ENCODE measurements around the gene PTPRO. TPM values are rescaled to one million over a fixed set of nuclear protein-coding genes. Genes with fewer than 3 reads are reported as not detected.

The PTPRO gene
- total and polyA plus RNA-seq, 10 of the 15 experiments (the other 5 are each of a cell fraction or from before 2014, with no cell fraction given), result 1.2 to 5.3 (median 3.5) TPM

- no peak for TF ChIP-seq SIX5 (IDR thresholded peaks at IDR 0.05; ENCODE audit: low read depth, low read length, severe bottlenecking)
- TF ChIP-seq FOXM1 (IDR thresholded peaks at IDR 0.05; ENCODE audit: low read depth, low read length), result no peak
- TF ChIP-seq SP1 (IDR thresholded peaks at IDR 0.05; ENCODE audit: low read depth, low read length), result no peak
- TF ChIP-seq TAF1 (IDR thresholded peaks at IDR 0.05; ENCODE audit: borderline replicate concordance, low read depth, low read length), result no peak
- TF ChIP-seq SMARCA5 (IDR thresholded peaks at IDR 0.05), result no peak
These were observed 307.5 kb downstream of the PTPRO start (continued) for GRCh38 chr12:15629761-15630160.

- no TSS peak for BruUV-seq (replicated peaks)
- WGBS (ENCODE audit: insufficient coverage, insufficient replicate concordance, low lambda C conversion rate, missing lambda C conversion rate), result 91% methylated on average over 6 of the region's 6 CpGs
These were observed 308.9 kb downstream of the PTPRO start for GRCh38 chr12:15631007-15631715.

More at GRCh38 chr12:15631007-15631715, 308.9 kb downstream of the PTPRO start:
- H3K4me1 ChIP-seq (ENCODE audit: control insufficient read depth, insufficient read depth, low read length), result no peaks in the 10 kb centered on the region
- no peak overlapping the region for H2AFZ ChIP-seq (ENCODE audit: control insufficient read depth, low read depth, low read length)
- H3K9me3 ChIP-seq (replicated peaks; ENCODE audit: control insufficient read depth, insufficient read depth, low read length), result no peaks in the 10 kb centered on the region
- POLR2A ChIA-PET, result interaction anchor here (0.5 kb wide), 1 partner anchor 226 kb away, joined by 4 read pairs; no protein-coding TSS in a partner anchor
- no peak overlapping the region for H3K27ac ChIP-seq (ENCODE audit: control insufficient read depth, insufficient read depth)
- CTCF ChIA-PET, result no interaction called here
- no peaks in the 10 kb centered on the region for H4K20me1 ChIP-seq (ENCODE audit: control insufficient read depth, insufficient read depth)
- ATAC-seq (no peak), FAIRE-seq (no peak), DNase-seq (ENCODE audit: low read depth, low spot score) (no peak)
- no peak overlapping the region for H3K4me3 ChIP-seq
- H3K9ac ChIP-seq (ENCODE audit: control insufficient read depth, insufficient read depth, low read length), result no peak overlapping the region
- RAD21 ChIA-PET (ENCODE audit: unreplicated experiment), result interaction anchor here (1.8 to 2.4 kb wide), 3 partner anchors 57 to 102 kb away, joined by 5 to 9 read pairs (median 8); no protein-coding TSS in a partner anchor
- no peak for TF ChIP-seq ZSCAN29 (IDR thresholded peaks at IDR 0.05)
- TF ChIP-seq IRF3 (IDR thresholded peaks at IDR 0.05), result no peak
- SMC1A ChIA-PET (ENCODE audit: uncharacterized antibody, unreplicated experiment), result interaction anchor here (2.3 kb wide), 1 partner anchor 159 kb away, joined by 5 read pairs; the partner anchor contains the start of gene EPS8
- H3K4me2 ChIP-seq (ENCODE audit: control insufficient read depth, insufficient read depth), result no peak overlapping the region
- intact Hi-C loops (cut with micrococcal nuclease; ENCODE audit: unreplicated experiment) (no loop called here), in situ Hi-C loops (cut with MboI) (no loop called here)
- no peaks in the 10 kb centered on the region for H3K36me3 ChIP-seq (ENCODE audit: control insufficient read depth in 2 of 2, insufficient read depth in 2 of 2, low read length in 1 of 2)
- no peaks in the 10 kb centered on the region for H3K27me3 ChIP-seq (replicated peaks in 1 of 2; ENCODE audit: control insufficient read depth in 2 of 2, insufficient read depth in 2 of 2, low read length in 1 of 2)
- no peaks in the 10 kb centered on the region for H3K79me2 ChIP-seq (ENCODE audit: control insufficient read depth, insufficient read depth, low read length)

Measured in GM12878 (cell line).